Retinal pigment epithelial cell (primary cell): ENCODE measurements around the gene BAIAP2.

ENCODE experiments used
- DNase-seq: peaks from one replicate; pipeline ENCODE4 v3.0.0-alpha.2; 2010; ENCODE audit warnings: low read depth
- H3K4me3 ChIP-seq: 2 replicates; pipeline ENCODE4 v1.5.1; 2011; ENCODE audit warnings: mild to moderate bottlenecking, low read length, control low read depth, moderate library complexity
- CTCF ChIP-seq: conservative IDR thresholded peaks from 2 replicates; pipeline ENCODE4 v1.5.1; 2011; ENCODE audit warnings: low read depth, low read length, control low read depth, inconsistent platforms

The BAIAP2 gene

DNA sequence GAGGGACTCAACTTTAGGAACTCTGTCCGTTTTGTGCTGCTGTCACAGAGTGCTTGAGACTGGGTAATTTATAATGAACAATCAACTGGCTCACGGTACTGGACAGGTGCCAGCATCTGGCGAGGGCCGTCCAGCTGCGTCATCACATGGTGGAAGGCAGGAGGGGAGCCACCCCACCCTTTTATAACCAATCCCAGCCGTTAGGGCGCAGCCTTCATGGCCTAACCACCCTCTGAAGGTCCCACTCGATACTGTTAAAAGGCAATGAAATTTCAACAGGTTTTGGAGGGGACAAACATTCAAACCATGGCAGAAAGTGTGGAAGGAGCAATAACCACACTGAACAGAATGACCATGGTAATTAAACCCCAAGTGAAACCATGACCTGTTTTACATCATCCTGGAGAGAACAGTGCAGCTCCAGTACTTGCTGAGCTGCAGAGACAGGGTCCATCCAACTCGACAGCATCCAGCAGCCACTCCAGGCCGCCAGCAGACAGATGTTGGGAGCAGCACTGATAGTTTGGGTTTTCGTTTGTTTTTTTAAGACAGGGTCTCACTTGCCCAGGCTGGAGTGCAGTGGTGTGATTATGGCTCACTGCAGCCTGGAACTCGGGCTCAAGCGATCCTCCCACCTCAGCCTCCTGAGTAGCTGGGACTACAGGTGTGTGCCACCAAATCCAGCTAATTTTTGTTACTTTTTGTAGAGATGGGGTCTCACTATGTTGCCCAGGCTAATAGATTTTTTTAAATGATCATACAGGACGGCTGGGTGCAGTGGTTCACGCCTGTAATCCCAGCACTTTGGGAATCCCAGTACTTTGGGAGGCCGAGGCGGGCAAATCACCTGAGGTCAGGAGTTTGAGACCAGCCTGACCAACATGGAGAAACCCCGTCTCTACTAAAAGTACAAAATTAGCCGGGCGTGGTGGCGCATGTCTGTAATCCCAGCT, 32.3 kb upstream of the BAIAP2 start:
- no peak for DNase-seq
- TF ChIP-seq CTCF: no peak
- H3K4me3 ChIP-seq: no peak overlapping the region

- TF ChIP-seq CTCF: no peak
- no peak for DNase-seq
- no peak overlapping the region for H3K4me3 ChIP-seq
These were observed 31.1 kb upstream of the BAIAP2 start for GRCh38 chr17:81003711-81004475.

- no peak for TF ChIP-seq CTCF
- DNase-seq: no peak
These were observed 28.1 kb upstream of the BAIAP2 start for GRCh38 chr17:81006891-81007290.

DNA sequence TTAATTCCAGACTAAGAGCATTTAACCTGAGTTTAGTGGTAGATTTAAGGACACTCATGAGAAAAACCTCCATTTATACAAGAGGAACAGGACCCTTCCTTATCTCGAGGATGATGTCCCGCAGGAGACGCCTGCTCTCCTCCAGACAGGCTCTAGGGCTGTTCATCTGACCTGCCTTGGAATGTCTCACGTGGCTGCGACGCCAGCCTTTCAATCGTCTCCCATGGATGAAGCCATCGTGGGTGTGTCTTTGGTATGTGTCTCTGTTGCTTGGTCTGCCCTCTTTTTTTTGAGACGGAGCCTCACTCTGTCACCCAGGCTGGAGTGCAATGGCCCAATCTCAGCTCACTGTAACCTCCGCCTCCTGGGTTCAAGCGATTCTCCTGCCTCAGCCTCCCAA, 26.8 kb upstream of the BAIAP2 start:
- DNase-seq: no peak
- no peak overlapping the region for H3K4me3 ChIP-seq
- TF ChIP-seq CTCF: no peak

More at GRCh38 chr17:81006891-81007290, 28.1 kb upstream of the BAIAP2 start:
- H3K4me3 ChIP-seq: no peak overlapping the region

- H3K4me3 ChIP-seq: no peak overlapping the region
- no peak for DNase-seq
- TF ChIP-seq CTCF: no peak
These were observed 25.8 kb upstream of the BAIAP2 start for GRCh38 chr17:81009136-81009535.

- DNase-seq: no peak
- no peak overlapping the region for H3K4me3 ChIP-seq
- TF ChIP-seq CTCF: no peak
These were observed 24.0 kb upstream of the BAIAP2 start for GRCh38 chr17:81010935-81011334.
